Spleen (tissue), 7 donors: Measurements from ENCODE around the gene DCTN3.

Experiments
- CTCF ChIP-seq, 11 experiments: fragments of 200-600 bp in 7 of 11; fragments of 450-650 bp in 4 of 11; sonication (generic) in 4 of 11; IDR thresholded peaks in 8 of 11; conservative IDR thresholded peaks in 3 of 11; 1 replicate in 7 of 11; 2 replicates in 4 of 11; pipeline versions ENCODE4 v1.4.0 to v1.8.0; 2016 to 2021; ENCODE audit warnings: antibody characterized with exemption in 11 of 11, inconsistent platforms in 4 of 11, mild to moderate bottlenecking in 1 of 11
- POLR2A ChIP-seq, 3 donors: fragments of 450-650 bp; IDR thresholded peaks; one replicate each; pipeline ENCODE4 v1.5.1; 2017; ENCODE audit warnings: antibody characterized with exemption in 3 of 3, mild to moderate bottlenecking in 1 of 3
- POLR2AphosphoS5 ChIP-seq, 3 donors: sonication (generic); formaldehyde crosslinking; IDR thresholded peaks; one replicate each; pipeline ENCODE4 v1.5.1; 2017; ENCODE audit warnings: antibody characterized with exemption in 3 of 3
- donor health status: DM: no; HTN: no; CAD: no; lungs with moderate emphysema.
- donor health status: DM: no; HTN: no; CAD: no.
- donor health status: DM: no; HTN: no; CAD: no.

GRCh38 chr9:34590381-34591247 is 29.7 kb downstream of the DCTN3 start:
- TF ChIP-seq CTCF (IDR thresholded peaks at IDR 0.05 in 8 of 11, conservative IDR thresholded peaks at IDR 0.05 in 3 of 11) = no peak
- TF ChIP-seq POLR2A (IDR thresholded peaks at IDR 0.05) = no peak
- TF ChIP-seq POLR2AphosphoS5 (IDR thresholded peaks at IDR 0.05) = no peak
